Stimulated activated CD4-positive, alpha-beta T cell treated with anti-CD3 and anti-CD28 coated beads, Interleukin-12 subunit alpha, Interleukin-12 subunit beta, amount 100 ng/mL, for 48 hours (primary cell): ENCODE measurements around the gene CGB8.
"Not testable (repeated sequence)": the region's sequence is repeated elsewhere in the genome, so short reads cannot be mapped to it uniquely, and the experiment has no call there.

Experiments used
- DNase-seq, 3 donors: peaks; one replicate each; pipeline ENCODE4 v3.0.0-alpha.2; 2020; ENCODE audit warnings: low read depth in 2 of 3, low spot score in 1 of 3

Gene CGB8

GRCh38 chr19:49065905-49066512 is 17.1 kb upstream of the CGB8 start:
- DNase-seq = no peak

- DNase-seq = no peak
Measured at GRCh38 chr19:49064768-49065611, 16.1 kb upstream of the CGB8 start, which contains the start of gene NTF4. Gene NTF4 (minus strand): TSS chr19:49064818. CDS start chr19:49061997, 2,821 bp downstream.

DNA sequence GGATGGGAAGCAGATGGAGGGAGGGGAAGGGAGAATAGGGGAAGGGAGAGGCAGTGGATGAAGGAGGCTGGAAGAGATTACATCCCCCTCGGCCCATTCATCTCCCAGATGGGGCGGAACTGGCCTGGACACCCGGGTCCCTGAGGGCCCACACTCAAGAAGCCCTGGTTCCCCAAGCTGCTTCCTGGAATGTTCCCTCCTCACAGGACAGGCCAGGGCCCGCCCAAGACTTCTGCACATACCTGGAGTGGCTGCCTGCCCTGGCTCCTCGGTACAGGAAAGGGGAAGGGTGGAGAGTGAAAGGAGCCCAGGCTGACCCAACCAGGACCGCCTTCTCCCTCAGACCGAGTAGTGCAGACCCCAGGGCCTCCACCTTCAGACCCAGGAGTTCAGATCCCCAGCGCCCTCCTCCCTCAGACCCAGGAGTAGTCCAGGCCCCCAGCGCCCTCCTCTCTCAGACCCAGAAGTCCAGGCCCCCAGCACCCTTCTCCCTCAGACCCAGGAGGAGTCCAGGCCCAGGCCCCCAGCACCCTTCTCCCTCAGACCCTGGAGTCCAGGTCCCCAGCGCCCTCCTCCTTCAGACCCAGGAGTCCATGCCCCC is 15.2 kb upstream of the CGB8 start:
- DNase-seq = no peak

GRCh38 chr19:49061445-49061844 is 12.5 kb upstream of the CGB8 start:
- no peak for DNase-seq

GRCh38 chr19:49061000-49061399 is 12.1 kb upstream of the CGB8 start:
- DNase-seq = no peak

GRCh38 chr19:49059053-49059452 is 10.1 kb upstream of the CGB8 start:
- no peak for DNase-seq

DNA sequence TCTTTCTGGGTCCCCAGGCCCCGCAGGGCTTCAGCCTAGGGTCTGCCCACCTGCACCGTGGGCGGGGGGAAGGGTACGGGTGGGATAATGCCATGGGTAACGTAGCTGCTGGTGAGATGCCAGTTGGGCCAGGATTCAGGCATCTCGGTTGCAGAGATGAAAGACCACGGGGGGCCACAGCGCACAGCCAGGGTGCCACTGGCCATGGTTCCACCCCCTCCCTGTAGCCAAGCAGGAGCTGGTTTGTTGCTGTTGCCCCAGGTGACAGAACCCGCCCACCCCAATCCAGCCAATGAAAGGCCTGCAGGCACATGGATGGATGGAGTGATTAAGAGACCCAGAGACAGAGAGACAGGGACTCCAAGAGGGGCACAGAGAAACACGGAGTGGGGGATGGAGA is 9.7 kb upstream of the CGB8 start:
- DNase-seq = peak in 2 of 3 donors; percentile 24 to 31

- peak in 2 of 3 donors; percentile 30 to 35 for DNase-seq
Measured at GRCh38 chr19:49057636-49058234, 8.8 kb upstream of the CGB8 start, which contains the start of gene CGB7. Gene CGB7 (minus strand): TSS chr19:49057749. CDS start chr19:49055375, 2,374 bp downstream.

GRCh38 chr19:49056902-49057596 is 8.1 kb upstream of the CGB8 start:
- not testable (repeated sequence) for DNase-seq

DNA sequence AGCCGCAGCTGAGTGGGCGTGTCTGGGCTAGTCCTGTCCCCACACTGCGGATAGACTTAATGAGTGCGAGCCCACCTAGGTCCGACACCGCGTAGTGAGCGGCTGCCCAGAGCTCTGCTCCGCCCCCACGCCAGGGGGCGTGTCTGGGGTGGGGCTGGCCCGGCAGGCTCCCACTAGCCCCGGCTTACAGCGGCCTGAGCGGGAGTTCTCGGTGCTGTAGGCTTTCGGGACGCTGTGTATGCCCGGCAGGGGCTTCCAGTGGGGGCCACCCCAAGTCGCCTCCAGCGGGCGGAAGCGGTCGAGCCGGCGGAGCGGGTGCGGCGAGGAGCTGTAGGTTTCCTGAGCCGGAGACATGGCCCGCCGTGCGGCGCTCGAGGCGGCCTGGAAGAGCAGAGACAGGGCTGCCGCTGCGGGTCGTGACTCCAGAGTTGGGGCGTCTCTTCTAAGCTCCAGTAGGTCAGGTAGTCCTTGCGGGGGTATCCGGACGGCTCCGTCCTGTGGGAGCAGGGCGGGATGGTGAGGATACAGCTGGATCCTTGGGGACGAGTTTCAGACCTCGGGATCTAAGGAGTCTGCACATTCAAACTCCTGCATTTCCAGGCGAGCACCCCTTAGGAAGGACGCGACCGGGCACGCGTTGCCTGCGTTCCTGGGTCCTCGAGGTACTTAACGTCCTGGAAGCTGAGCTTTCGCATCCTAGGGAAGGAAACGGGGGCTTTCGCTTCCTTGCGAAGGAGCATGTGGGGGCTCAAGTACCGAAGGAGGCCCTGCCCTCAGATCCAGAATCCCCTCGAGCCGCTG is 7.4 kb upstream of the CGB8 start:
- DNase-seq = peak in 2 of 3 donors; percentile 35 to 45

GRCh38 chr19:49050376-49051033 is 1.6 kb upstream of the CGB8 start:
- not testable (repeated sequence) for DNase-seq

DNA sequence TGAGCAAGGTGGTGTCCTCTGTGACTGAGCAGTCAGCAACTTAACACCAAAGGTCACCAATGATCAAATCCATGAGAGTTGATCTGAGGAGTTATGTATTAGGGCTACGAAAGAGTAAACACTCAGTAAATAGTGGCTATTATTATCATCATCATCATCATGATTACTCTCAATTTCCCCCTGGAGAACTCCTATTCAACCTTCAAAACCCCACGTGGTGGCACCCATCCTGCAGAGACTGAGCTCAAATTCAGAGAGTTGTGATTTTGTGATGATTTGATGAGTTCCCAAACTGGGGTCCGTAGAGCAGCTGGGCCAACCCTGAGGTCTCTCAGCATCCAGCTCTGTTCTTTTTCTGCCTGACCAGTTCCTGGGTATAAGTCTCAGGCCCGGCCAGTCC is 923 bp upstream of the CGB8 start:
- DNase-seq = not testable (repeated sequence)

DNA sequence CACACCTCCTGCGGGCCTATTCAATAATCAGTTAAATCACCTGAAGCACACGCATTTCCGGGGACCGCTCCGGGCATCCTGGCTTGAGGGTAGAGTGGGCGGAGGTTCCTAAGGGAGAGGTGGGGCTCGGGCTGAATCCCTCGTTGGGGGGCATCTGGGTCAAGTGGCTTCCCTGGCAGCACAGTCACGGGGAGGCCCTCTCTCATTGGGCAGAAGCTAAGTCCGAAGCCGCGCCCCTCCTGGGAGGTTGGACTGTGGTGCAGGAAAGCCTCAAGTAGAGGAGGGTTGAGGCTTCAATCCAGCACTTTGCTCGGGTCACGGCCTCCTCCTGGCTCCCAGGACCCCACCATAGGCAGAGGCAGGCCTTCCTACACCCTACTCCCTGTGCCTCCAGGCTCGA is 5.4 kb downstream of the CGB8 start, which contains the start of gene CGB5:
CGB5 (plus strand) TSS at position 301 of the 400 bp plus-strand sequence. CDS start 362 bp downstream, outside the sequence.
- not testable (repeated sequence) for DNase-seq

GRCh38 chr19:49042666-49043065 is 6.2 kb downstream of the CGB8 start:
- DNase-seq = not testable (repeated sequence)

DNA sequence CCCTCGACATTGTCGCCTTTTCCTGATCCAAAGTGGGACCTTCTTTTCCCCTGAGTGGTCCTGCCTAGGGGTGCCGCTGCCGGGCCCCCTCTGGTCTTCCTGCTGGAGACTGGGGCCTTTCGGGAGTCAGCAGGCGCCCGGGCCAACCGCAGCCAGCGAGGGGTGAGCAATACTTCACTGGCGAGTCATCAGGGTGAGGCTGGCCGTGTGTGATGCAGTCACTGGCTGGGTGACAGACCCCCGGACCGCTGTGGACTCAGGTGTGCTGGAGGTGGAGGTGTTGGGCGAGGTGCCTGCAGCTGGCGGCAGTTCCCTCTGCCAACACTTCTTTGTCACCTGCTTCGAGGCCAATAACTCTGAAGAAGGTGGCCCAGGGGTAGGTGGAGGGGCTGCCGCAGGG is 6.7 kb downstream of the CGB8 start:
- no peak for DNase-seq

DNA sequence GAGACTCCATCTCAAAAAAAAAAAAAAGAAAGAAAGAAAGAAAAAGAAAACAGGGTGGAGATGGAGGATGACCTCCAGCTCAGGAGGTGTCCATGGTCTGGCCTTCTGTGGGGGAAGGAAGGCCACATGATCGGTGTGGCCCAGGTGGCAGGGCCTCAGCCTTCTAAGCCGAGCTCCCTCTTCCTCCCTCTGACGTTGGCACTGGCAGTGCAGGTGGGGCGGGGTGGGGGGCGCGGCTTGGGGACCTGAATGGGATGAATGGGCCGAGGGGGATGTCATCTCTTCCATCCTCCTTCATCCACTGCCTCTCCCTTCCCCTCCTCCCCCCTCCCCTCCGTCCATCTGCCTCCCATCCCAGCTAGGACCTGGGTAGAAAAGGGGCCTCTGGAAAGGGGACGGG is 9.2 kb downstream of the CGB8 start:
- DNase-seq = not testable (repeated sequence)

DNA sequence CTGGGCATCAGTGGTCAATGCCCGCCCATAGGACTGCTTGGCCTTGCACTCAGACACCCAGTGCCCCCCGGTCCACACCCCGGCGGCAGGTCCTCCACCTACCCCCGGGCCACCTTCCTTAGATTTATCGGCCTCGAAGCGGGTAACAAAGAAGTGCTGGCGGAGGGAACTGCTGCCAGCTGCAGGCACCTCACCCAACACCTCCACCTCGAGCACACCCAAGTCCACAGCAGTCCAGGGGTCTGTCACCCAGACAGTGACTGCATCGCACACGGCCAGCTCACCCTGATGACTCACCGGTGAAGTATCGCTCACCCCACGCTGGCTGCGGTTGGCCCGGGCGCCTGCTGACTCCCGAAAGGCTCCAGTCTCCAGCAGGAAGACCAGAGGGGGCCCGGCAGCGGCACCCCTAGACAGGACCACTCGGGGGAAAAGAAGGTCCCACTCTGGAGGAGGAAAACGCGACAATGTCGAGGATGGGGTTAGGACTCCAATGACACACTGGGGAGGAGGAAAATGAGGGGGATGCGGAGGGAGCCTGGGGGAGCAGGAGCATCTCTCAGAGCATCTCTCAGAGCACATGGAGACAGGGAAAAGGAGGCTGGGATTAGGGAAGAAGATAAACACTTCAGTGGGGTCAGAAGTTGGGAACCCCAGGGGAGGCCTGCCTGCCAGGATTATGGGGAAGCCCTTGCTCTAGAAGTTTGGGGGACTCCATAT is 10.2 kb downstream of the CGB8 start:
- DNase-seq = not testable (repeated sequence)

- DNase-seq = not testable (repeated sequence)
Measured at GRCh38 chr19:49038111-49038510, 10.8 kb downstream of the CGB8 start.

DNA sequence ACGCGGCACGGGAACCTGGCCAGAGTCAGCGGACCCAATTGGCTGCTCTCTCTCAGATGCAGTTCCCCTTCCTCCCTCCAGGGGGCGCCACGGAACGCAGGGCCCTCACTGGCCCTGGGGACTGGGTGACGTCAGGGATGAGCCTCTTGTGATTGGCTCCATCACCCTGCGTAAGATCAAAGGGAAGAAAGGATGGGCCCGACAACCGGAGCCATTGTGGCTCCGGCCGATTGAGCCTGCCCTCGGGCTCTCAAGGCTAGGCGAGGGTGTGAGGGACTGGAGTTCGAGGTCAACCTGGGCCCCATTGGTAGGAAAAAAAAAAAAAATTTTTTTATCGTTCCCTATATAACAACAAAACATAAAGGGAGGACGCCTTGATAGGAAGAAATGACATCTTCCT is 12.1 kb downstream of the CGB8 start, which contains the start of gene CGB1:
CGB1 (minus strand) TSS at position 81 of the 400 bp plus-strand sequence. CDS start 184 bp downstream, outside the sequence.
- DNase-seq = peak; percentile 50 to 68 (median 64)
